GM11168 (cell line): ENCODE data around the gene C16orf87.

ENCODE experiments used
- in situ Hi-C: fragments of 300-500 bp; cut with MboI; formaldehyde crosslinking; loops from one replicate; pipeline ENCODE4 v1.12.0; 2022; ENCODE audit warnings: low sequenced_read_pairs; ENCODE audit not compliant: unreplicated experiment

The C16orf87 gene

DNA sequence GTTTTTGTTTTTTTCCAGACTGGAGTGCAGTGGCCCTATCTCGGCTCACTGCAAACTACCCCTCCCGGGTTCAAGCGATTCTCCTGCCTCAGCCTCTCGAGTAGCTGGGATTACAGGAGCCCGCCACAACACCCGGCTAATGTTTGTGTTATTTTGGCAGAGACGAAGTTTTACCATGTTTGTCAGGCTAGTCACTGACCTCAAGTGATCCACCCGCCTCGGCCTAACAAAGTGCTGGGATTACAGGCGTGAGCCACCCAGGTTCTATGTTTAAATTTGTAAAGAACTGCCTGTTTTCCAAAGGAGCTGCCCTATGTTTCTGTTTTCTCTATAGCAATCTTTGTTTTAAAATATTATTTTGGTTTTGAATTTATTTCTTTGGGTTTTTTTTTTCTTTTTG, 13.8 kb upstream of the C16orf87 start:
- in situ Hi-C loops, result no loop called here

DNA sequence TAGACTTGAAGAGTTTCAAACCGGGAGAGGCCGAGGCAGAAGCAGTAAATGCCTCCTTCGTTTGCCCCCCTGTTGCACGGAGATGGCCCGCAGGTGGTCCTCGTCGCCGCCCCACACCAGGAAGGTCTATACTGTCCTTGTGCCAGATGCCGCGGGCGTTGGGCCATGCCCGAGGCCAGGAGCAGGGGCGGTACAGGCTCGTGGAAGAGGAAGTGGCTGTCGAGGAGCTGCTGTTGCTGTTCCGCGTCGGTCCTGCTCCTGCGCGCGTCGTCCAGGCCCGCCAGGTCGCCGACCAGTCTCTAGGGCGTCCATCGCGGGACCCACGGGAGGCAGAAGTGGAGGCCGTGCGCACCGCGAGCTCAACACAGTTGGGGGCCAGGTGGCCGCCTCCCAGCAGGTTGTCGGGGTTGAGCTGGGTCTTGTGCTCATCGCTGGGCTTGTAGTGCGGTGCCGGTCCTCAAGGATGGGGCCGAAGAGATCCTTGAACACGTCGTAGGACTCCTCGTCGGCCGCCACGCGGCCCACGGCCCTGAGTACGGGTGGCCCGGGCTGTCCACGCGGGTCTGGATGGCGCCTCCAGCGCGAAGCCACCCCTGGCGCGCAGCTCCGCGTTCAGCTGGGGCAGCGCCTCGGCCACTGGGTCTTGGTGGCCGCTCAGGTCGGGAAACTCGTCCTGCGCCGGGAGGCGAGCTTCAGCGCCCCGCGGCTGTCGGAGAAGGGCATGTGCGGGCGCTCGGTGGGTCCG, 13.1 kb upstream of the C16orf87 start:
- in situ Hi-C loops, result no loop called here

DNA sequence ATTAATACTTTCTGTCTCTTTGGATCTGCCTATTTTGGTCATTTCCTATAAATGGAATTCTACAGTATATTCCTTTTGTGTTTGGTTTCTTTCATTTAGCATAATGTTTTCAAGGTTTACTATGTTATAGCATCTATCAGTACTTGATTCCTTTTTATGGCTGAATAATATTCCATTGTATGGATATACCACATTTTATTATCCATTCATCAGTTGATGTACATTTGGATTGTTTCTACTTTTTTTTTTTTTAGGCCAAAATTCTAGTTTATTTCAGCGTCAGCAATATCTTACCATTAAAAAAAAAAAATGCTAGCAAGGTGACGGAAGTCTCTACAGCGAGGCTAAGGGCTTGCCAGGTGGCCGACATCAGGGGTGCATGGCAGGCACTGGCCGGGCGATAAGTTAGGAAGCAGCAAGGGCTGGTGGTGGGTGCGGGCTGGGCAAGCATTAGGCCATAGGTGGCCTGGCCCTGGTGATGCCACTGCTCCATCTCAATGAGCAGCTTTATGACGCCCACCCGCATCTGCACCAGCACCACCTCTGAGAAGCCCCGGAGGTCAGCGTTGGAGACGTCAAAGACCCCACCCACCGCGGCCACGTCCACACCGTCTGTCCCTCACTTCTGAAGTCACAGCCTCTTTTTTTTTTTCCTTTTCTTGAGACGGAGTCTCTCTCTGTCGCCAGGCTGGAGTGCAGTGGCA, 11.4 kb upstream of the C16orf87 start:
- in situ Hi-C loops, result no loop called here

DNA sequence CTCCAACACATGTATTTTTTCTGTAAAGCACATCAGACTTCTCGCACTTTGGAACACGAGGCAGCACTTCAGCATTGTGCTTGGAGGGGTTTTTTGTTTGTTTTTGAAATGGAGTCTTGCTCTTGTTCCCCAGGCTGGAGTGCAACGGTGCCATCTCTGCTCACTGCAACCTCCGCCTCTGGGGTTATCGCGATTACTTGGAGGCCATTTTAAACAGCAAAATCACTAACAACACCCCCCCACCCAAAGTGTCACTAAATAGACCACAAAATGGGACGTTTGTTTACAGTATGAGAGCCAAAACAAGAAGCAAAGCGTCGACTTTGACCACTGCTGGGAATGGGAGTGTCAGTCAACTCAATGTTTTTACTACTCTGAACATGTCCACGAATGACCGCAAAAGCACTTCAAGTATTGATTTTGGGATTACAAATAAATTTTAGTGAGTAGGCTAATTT, 9.0 kb upstream of the C16orf87 start:
- in situ Hi-C loops, result no loop called here

DNA sequence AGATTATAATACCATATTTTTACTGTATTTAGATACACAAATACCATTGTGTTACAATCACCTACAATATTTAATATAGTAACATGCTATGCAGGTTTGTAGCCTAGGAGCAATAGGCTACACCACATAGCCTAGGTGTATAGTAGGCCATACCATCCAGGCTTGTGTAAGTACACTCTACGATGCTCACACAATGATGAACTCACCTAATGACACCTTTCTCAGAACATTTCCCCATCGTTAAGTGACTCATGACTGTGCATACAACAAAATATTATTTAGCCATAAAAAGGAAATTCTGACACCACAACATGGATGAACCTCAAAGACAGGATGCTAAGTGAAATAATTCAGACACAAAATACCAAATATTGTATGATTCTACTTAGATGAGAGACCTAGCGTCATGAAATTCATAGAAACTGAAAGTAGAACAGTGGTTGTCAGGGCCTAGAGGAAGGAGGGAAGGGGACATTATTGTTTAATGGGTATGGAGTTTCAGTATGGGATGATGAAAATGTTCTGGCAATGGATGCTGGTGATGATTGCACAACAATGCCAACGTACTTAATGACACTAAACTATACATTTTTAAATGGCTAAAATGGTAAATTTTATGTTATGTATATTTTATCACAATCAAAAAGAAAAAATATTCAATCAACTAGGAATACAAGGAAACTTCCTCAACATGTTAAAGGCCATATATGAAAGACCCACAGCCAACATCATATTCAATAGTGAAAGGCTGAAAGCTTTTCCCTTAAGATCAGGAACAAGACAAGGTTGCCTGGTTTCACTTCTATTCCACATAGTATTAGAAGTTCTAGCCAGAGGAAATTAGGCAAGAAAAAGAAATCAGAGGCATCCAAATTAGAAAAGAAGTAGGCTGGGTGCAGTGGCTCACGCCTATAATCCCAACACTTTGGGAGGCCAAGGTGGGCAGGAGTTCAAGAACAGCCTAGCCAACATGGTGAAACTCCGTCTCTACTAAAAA, 5.9 kb upstream of the C16orf87 start:
- in situ Hi-C loops, result no loop called here

DNA sequence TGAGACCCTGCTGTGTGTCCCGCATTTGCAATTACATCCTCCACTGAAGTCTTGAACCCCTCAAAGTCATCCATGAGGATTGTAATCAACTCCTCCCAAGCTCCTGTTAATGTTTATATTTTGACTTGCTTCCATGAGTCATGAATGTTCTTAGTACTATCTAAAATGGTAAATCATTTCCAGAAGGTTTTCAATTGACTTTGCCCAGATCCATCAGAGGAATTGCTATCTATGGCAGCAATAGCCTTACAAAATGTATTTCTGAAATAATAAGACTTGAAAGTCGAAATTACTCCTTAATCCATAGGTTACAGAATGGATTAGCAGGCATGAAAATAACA, 2.5 kb upstream of the C16orf87 start:
- in situ Hi-C loops, result no loop called here

DNA sequence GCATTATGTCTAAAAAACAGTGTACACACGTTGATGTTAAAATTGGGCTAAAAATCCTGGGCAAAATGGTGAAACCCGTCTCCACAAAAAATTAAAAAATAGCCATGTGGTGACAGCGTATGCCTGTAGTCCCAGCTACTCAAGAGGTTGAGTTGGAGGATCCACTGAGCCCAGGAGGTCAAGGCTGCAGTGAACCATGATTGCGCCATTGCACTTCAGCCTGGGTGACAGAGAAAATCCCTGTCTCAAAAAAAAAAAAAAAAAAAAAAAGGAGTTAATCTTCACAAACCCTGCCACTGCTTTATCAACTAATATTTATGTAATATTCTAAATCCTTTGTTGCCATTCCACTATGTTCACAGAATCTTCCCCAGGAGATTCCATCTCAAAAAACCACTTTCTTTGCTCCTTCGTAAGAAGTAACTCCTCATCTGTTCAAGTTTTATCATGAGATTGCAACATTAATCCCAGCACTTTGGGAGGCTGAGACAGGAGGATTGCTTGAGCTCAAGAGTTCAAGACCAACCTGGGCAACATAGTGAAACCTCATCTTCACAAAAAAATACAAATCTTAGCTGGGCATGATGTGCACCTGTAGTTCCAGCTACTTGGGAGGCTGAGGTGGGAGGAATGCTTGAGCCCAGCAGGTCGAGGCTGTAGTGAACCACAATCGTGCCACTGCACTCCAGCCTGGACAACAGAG, 1.9 kb upstream of the C16orf87 start:
- in situ Hi-C loops, result no loop called here

DNA sequence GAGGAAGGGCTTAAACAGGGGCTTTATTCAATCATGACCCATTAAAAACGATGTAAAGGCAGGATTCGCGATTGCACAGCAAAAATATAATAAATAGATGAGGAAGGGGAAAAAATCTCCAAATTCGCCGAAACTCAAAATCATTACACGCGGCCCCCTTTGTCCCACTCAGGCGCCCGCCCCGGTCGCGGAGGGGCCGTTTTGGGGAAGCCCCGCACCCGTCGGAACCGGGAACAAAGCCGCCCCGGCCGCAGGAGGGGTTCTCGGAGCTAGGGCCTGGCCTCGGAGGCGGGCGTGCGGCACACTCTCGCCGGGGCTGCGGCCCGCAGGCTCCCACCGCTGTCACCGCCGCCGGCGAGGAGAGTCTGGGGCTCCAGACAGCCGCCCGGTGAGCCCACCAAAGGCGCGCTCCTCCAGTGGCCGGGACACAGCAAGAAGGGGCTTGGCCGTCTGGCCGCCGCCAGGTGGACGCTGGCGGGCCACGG, 521 bp downstream of the C16orf87 start:
- in situ Hi-C loops, result no loop called here

DNA sequence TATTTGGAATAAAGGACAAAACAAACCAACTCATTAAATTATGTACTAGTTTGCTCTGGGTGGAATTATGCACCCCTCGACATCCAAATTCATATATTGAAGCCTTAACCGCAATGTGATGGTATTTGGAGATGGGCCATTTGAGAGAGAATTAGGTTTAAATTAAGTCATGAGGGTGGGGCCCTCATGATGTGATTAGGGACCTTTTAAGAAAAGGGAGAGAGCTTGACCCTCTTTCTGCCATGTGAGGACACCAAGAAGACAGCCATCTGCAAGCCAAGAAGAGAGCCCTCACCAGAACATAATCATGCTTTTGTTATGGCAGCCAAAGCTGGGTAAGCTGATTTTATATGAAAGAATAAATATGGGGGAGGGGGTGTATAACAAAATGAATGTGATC, 2.0 kb downstream of the C16orf87 start:
- in situ Hi-C loops, result no loop called here

DNA sequence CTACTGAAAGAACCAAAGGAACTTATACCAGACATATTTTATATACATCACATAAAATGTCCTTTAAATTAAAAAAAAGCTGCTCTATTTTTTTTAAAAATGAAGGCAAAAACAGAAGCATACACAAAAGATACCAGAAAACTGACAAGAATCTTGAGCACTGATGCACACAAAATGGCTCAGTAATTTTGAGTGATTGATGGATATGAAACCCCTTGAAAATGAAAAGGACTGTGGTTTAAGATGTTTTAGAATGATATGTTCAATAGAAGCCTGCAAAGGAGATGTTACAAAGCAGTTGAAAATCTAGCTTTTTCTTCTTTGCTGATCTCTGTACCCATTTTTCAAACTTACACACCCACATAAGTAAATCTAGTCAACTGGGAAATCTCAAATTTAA, 2.7 kb downstream of the C16orf87 start:
- in situ Hi-C loops, result no loop called here

DNA sequence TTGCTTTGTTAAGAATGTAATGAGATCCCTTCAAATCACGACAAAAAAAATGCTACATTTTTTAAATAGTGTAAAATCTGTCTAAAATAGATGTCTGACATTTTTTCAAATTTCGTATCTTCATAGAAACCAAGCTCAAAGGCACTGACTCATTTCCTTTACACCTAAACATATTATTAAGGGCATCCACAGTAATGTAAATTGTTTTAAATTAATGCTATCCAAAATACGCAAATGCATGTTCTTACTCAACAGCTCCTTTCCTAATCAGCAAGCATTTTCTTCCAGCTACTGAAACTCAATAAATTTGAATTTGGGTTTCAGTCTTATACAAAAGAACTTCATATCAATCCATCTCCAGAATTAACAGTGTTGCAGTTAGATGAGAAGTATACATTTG, 4.3 kb downstream of the C16orf87 start:
- in situ Hi-C loops, result no loop called here

DNA sequence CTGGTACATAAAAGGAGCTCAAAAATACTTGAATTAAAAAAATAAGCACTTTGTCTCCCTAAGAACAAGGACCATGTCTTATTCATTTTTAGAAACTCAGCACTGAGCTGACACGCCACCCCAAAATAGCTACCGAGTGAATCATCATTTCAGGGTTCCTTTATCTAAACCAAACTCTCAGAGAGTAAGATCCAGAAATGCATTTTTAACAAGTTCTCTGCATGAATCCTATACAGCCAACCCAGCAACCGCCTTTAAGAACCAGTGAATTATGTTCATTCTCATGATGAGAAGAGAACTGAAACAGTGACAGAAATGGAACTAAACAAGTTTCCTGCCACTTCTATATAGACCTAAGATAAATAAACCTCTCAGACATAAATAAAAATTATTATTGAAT, 8.7 kb downstream of the C16orf87 start:
- in situ Hi-C loops, result no loop called here

DNA sequence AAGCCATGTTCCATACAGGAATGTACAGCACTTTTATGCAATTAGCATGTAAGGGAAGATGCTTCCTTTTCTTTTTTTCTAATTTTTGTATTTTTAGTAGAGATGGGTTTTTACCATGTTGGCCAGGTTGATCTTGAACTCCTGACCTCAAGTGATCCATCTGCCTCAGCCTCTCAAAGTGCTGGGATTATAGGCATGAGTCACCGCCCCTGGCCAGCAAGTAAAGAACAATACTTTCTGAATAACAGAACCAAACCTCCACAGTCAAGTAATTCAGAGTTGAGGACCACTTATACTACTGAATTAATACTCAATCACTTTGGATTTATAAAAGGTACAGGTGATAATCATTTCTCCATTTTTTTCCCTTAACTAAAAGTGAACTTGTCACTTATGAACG, 13.0 kb downstream of the C16orf87 start:
- in situ Hi-C loops, result no loop called here

DNA sequence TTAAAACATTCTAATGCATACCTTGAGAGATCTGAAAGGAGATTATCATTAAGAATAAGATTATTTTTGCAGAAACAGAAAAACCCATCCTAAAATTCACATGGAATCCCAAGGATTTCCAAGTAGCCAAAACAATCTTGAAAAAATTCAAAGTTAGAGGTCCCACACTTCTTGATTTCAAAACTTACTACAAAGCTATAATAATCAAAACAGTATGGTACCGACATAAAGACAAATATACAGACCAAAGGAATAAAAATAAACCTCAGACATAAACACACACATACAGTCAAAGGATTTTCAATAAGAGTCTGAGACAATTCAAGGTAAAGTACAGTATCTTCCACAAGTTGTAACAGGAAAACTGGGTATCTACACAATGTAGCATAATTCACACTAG, 16.2 kb downstream of the C16orf87 start:
- in situ Hi-C loops, result no loop called here

DNA sequence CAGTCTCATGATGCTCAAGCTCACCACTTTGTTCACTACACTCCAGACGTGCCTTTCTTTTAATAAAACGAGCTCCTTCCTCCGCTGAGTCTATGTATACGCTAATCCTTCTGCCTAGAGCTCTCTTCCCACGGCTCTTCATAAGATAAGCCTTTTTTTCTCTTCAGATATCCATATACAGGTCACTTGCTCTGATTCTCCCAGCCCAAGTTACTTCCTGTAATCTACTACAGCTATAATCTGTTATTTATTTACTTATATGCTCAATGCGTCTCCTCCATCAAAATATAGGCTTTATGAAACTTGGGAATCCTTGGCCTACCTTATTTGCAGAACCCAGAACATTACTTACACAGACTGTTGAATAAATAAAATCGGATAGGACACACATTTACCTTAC, 17.4 kb downstream of the C16orf87 start:
- in situ Hi-C loops, result no loop called here

DNA sequence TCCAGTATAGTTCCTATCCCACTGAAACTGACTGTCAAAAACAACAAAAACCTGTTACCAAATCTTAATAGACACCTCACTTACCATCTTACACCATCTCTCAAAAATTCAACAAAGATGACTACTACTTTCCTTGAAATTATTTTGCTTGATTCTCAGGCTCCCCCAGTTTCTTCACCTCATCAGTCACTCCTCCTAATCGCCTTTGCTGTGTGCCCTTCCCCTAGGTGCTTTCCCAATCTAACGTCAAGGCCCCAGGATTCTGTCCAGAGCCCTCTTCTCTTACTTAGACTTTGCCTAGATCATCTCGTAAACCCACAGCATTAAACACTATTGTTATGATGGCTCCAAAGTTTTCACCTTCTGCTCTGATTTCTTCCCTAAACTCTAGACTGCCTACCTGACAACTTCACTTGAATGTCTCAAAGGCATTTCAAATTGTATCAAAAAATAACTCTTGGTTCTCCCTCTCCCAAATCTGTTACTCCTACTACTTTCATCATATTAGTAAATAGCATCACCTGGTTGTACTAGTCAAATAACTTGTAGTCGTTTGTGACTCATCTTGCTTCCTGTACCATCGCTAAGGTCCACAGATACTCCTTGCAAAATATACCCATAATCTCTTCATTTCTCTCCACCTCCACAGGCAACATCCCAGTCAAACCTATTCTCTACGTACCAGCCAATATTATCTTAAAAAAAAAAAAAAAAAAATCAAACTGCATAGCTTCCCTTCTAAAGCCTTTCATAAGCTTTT, 18.0 kb downstream of the C16orf87 start:
- in situ Hi-C loops, result no loop called here

DNA sequence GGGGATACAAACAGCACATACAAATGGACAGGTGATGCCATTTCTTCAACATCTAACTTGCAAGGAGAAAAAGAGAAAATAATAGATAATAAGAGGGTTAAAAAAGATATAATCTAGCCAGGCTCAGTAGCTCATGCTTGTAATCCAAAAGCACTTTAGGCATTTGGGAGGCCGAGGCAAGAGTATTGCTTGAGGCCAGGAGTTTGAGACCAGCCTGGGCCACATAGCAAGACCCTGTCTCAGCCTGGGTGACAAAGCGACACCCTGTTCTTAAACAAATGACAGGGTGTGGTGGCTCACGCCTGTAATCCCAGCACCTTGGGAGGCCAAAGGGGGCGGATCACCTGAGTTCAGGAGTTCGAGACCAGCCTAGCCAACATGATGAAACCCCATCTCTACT, 19.3 kb downstream of the C16orf87 start:
- in situ Hi-C loops, result no loop called here

DNA sequence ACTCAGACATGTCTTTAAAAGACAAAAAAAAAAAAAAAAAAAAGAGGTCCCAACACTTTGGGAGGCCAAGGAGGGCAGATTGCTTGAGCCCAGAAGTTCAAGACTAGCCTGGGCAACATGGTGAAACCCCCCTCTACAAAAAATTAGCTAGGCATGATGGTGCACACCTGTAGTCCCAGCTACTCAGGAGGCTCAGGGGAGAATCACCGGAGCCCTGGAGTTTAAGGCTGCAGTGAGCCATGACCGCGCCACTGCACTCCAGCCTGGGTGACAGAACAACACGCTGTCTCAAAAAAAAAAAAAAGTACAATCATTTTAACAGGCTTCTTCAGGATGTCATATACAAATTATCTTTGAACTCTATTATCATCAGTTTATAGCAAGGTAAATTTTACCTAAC, 22.0 kb downstream of the C16orf87 start:
- in situ Hi-C loops, result no loop called here

DNA sequence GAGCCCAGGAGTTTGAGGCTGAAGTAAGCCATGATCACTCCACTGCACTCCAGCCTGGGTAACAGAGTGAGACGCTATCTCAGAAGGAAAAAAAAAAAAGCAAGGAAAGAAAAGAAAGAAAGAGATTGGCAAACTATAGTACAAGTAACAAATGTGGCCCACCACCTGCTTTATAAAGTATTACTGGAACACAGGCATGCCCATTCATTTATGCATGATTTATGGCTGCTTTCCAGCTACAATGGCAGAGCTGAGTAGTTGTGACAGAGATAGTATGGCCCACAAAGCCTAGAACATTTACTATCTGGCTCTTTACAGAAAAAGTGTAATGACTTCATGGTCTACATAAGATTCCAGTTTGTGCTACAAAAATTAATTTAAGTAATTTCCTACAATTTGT, 23.6 kb downstream of the C16orf87 start:
- in situ Hi-C loops, result no loop called here
